HG02885 (cell line): ENCODE measurements around the gene BCL2.
A peak's percentile ranks its signal among the peaks of the same experiment; 100 is the strongest.

Source experiments
- ATAC-seq: cut with Tn5 transposase; IDR thresholded peaks from one replicate; pipeline ENCODE4 v1.9.1; 2021; ENCODE audit warnings: mild to moderate bottlenecking; ENCODE audit not compliant: unreplicated experiment, poor library complexity

Gene BCL2

GRCh38 chr18:63187791-63188460 is 131.6 kb downstream of the BCL2 start:
- peak; percentile 37 for ATAC-seq

GRCh38 chr18:63187223-63187574 is 132.4 kb downstream of the BCL2 start:
- ATAC-seq, result no peak

- no peak for ATAC-seq
Observed at GRCh38 chr18:63186520-63187222, 132.9 kb downstream of the BCL2 start.

- ATAC-seq, result no peak
Observed at GRCh38 chr18:63185984-63186383, 133.6 kb downstream of the BCL2 start.

- ATAC-seq, result no peak
Observed at GRCh38 chr18:63183952-63184770, 135.4 kb downstream of the BCL2 start.

- no peak for ATAC-seq
Observed at GRCh38 chr18:63183378-63183777, 136.2 kb downstream of the BCL2 start.

- ATAC-seq, result no peak
Observed at GRCh38 chr18:63182861-63183260, 136.7 kb downstream of the BCL2 start.

GRCh38 chr18:63182310-63182772 is 137.2 kb downstream of the BCL2 start:
- no peak for ATAC-seq

- no peak for ATAC-seq
Observed at GRCh38 chr18:63181706-63182309, 137.8 kb downstream of the BCL2 start.

- peak; percentile 57 for ATAC-seq
Observed at GRCh38 chr18:63180971-63181376, 138.6 kb downstream of the BCL2 start.

- ATAC-seq, result no peak
Observed at GRCh38 chr18:63180321-63180720, 139.2 kb downstream of the BCL2 start.

GRCh38 chr18:63179422-63179821 is 140.1 kb downstream of the BCL2 start:
- ATAC-seq, result no peak

- ATAC-seq, result no peak
Observed at GRCh38 chr18:63178971-63179370, 140.6 kb downstream of the BCL2 start.

GRCh38 chr18:63177919-63178821 is 141.4 kb downstream of the BCL2 start:
- ATAC-seq, result no peak

- no peak for ATAC-seq
Observed at GRCh38 chr18:63177259-63177658, 142.3 kb downstream of the BCL2 start.

GRCh38 chr18:63175264-63175663 is 144.3 kb downstream of the BCL2 start:
- no peak for ATAC-seq

- ATAC-seq, result no peak
Observed at GRCh38 chr18:63173983-63174382, 145.6 kb downstream of the BCL2 start.

GRCh38 chr18:63169853-63170252 is 149.7 kb downstream of the BCL2 start:
- no peak for ATAC-seq

- no peak for ATAC-seq
Observed at GRCh38 chr18:63168287-63168686, 151.3 kb downstream of the BCL2 start.

- ATAC-seq, result no peak
Observed at GRCh38 chr18:63166142-63166541, 153.4 kb downstream of the BCL2 start.
